K562 (cell line): Measurements from ENCODE around the gene SPEF1. TPM values are rescaled to one million over a fixed set of nuclear protein-coding genes. Genes with fewer than 3 reads are reported as not detected.

Experiments
- ATAC-seq: fragments of 200-7000 bp; cut with Tn5 transposase; 3 replicates; pipeline ENCODE4 v1.9.1; 2020; ENCODE audit warnings: moderate library complexity
- BruUV-seq: library from RNA; stranded (reverse); fragments of 400-500 nt; replicated peaks from 2 replicates; lab custom pipeline; 2021; lab: Mats Ljungman, UMichigan
- CTCF ChIA-PET: fragments of 300-600 bp; formaldehyde crosslinking; extraction: SDS; loops from one replicate; lab custom pipeline; 2021; ENCODE audit warnings: low intra/inter-chr PET ratio; lab: Yijun Ruan, JAX
- POLR2A ChIA-PET: fragments of 300-600, 350-650 bp; sonication (Branson Sonifier 250); formaldehyde crosslinking; extraction: SDS; loops from one replicate; lab custom pipeline; 2021; ENCODE audit warnings: antibody characterized with exemption, inconsistent platforms; lab: Yijun Ruan, JAX
- DNase-seq, 4 experiments: peaks; one replicate each; pipeline versions ENCODE4 v3.0.0 to v3.0.0-alpha.2; 2011 to 2018; ENCODE audit warnings: low spot score in 3 of 4, mixed read lengths in 3 of 4; ENCODE audit errors: extremely low read depth in 1 of 4
- FAIRE-seq: peaks from 2 replicates; lab custom pipeline; 2011; peaks lifted over from hg19 to GRCh38; lab: Jason Lieb, UNC
- H2AFZ ChIP-seq: 2 replicates; pipeline ENCODE4 v1.6.0; 2011; ENCODE audit warnings: low read depth, low read length, control low read depth, inconsistent platforms
- H3K27ac ChIP-seq: fragments of 200-600 bp; 3 replicates; pipeline ENCODE4 v1.8.0; 2011; ENCODE audit warnings: low read depth, mild to moderate bottlenecking, control low read depth, inconsistent platforms, low read length, moderate library complexity, mixed read lengths; ENCODE audit errors: extremely low read depth
- H3K27me3 ChIP-seq, 2 experiments: fragments of 300-600 bp in 1 of 2; 2 replicates in 1 of 2; 3 replicates in 1 of 2; pipeline versions ENCODE4 v1.6.0 to v1.8.0; 2011; ENCODE audit warnings: inconsistent platforms in 2 of 2, low read length in 2 of 2, mild to moderate bottlenecking in 1 of 2, mixed read lengths in 1 of 2, moderate library complexity in 1 of 2; ENCODE audit not compliant: control insufficient read depth in 2 of 2, insufficient read depth in 2 of 2
- H3K36me3 ChIP-seq: fragments of 300-600 bp; 3 replicates; pipeline ENCODE4 v1.8.0; 2011; ENCODE audit warnings: mild to moderate bottlenecking, low read length, inconsistent platforms; ENCODE audit not compliant: control insufficient read depth, insufficient read depth
- H3K4me1 ChIP-seq, 2 experiments: fragments of 200-600 bp in 1 of 2; replicated peaks in 1 of 2; 2 replicates in 1 of 2; 3 replicates in 1 of 2; pipeline versions ENCODE4 v1.5.1 to v1.8.0; 2011; ENCODE audit warnings: inconsistent platforms in 2 of 2, low read length in 2 of 2, mild to moderate bottlenecking in 1 of 2, mixed read lengths in 1 of 2, moderate library complexity in 1 of 2; ENCODE audit not compliant: control insufficient read depth in 2 of 2, insufficient read depth in 2 of 2
- H3K4me2 ChIP-seq: 2 replicates; pipeline ENCODE4 v1.6.1; 2011; ENCODE audit warnings: low read length, control low read depth, inconsistent platforms, mixed read lengths; ENCODE audit not compliant: insufficient read depth
- H3K4me3 ChIP-seq: fragments of 200-600 bp; sonication (generic), shearing (Covaris generic); 2 replicates; pipeline ENCODE4 v1.5.1; 2016; ENCODE audit warnings: control low read depth, inconsistent platforms
- H3K79me2 ChIP-seq: fragments of 200-600 bp; 3 replicates; pipeline ENCODE4 v1.8.0; 2011; ENCODE audit warnings: low read length, inconsistent platforms; ENCODE audit not compliant: control insufficient read depth, insufficient read depth
- H3K9ac ChIP-seq, 2 experiments: 2 replicates each; pipeline versions ENCODE4 v1.6.0 to v1.6.1; 2011; ENCODE audit warnings: low read depth in 2 of 2, low read length in 2 of 2, control low read depth in 1 of 2, inconsistent platforms in 1 of 2, mild to moderate bottlenecking in 1 of 2, mixed read lengths in 1 of 2; ENCODE audit not compliant: insufficient read depth in 1 of 2
- H3K9me1 ChIP-seq: one replicate; pipeline ENCODE4 v1.6.0; 2011; ENCODE audit warnings: inconsistent platforms, mild to moderate bottlenecking, low read length, moderate library complexity; ENCODE audit not compliant: control insufficient read depth, insufficient read depth
- H3K9me3 ChIP-seq: replicated peaks from 2 replicates; pipeline ENCODE4 v1.5.1; 2011; ENCODE audit warnings: low read depth, low read length, inconsistent platforms; ENCODE audit not compliant: control insufficient read depth, insufficient read depth
- H4K20me1 ChIP-seq: replicated peaks from 2 replicates; pipeline ENCODE4 v1.6.1; 2011; ENCODE audit warnings: low read length, inconsistent platforms, mixed read lengths; ENCODE audit not compliant: control insufficient read depth, insufficient read depth
- ATF6 ChIP-seq: sonication (generic); formaldehyde crosslinking; IDR thresholded peaks from 2 replicates; pipeline ENCODE4 v1.4.0; 2020; ENCODE audit warnings: mild to moderate bottlenecking, missing genetic modification reagents
- BMI1 ChIP-seq: fragments of 150-350 bp; IDR thresholded peaks from 2 replicates; pipeline ENCODE4 v1.6.1; 2014; ENCODE audit warnings: low read length
- E2F5 ChIP-seq: sonication (generic); formaldehyde crosslinking; IDR thresholded peaks from 2 replicates; pipeline ENCODE4 v1.8.0; 2022; ENCODE audit warnings: mild to moderate bottlenecking, missing genetic modification reagents
- HDAC2 ChIP-seq: fragments of 450-650 bp; IDR thresholded peaks from 2 replicates; pipeline ENCODE4 v1.6.1; 2016; ENCODE audit warnings: mild to moderate bottlenecking
- ILF3 ChIP-seq: fragments of 450-650 bp; IDR thresholded peaks from 2 replicates; pipeline ENCODE4 v1.6.1; 2018; ENCODE audit warnings: antibody characterized with exemption, mild to moderate bottlenecking, moderate library complexity, borderline replicate concordance
- MAFG ChIP-seq: fragments of 450-650 bp; conservative IDR thresholded peaks from 2 replicates; pipeline ENCODE4 v1.6.1; 2016; ENCODE audit warnings: missing genetic modification characterization, missing compliant biosample characterization
- PHB ChIP-seq: fragments of 250-450 bp; sonication (Bioruptor Pico); IDR thresholded peaks from 2 replicates; pipeline ENCODE4 v1.5.0; 2021
- TCF3 ChIP-seq: sonication (generic); formaldehyde crosslinking; IDR thresholded peaks from 2 replicates; pipeline ENCODE4 v1.4.0; 2020; ENCODE audit warnings: mild to moderate bottlenecking, missing genetic modification reagents
- TFAM ChIP-seq: fragments of 250-450 bp; sonication (Bioruptor Pico); conservative IDR thresholded peaks from 2 replicates; pipeline ENCODE4 v1.5.0; 2021; ENCODE audit warnings: mild to moderate bottlenecking, moderate library complexity
- THRA ChIP-seq: fragments of 450-650 bp; IDR thresholded peaks from 2 replicates; pipeline ENCODE4 v1.6.1; 2017; ENCODE audit warnings: mild to moderate bottlenecking, moderate library complexity
- THRAP3 ChIP-seq: fragments of 450-650 bp; IDR thresholded peaks from 2 replicates; pipeline ENCODE4 v1.6.1; 2016; ENCODE audit warnings: mild to moderate bottlenecking, inconsistent platforms, borderline replicate concordance
- XRCC5 ChIP-seq: fragments of 200-400 bp; formaldehyde crosslinking; IDR thresholded peaks from 2 replicates; pipeline ENCODE4 v1.6.1; 2017; ENCODE audit warnings: low read depth, mild to moderate bottlenecking, low read length
- ZBTB2 ChIP-seq: fragments of 450-650 bp; IDR thresholded peaks from 2 replicates; pipeline ENCODE4 v1.6.1; 2016; ENCODE audit warnings: antibody characterized with exemption
- ZEB2 ChIP-seq: fragments of 450-650 bp; IDR thresholded peaks from 2 replicates; pipeline ENCODE4 v1.6.1; 2016
- WGBS: fragments of 100-300 bp; shearing (Covaris generic); methylation state at CpG from one replicate; pipeline ENCODE4 v1.1.6; 2016; ENCODE audit warnings: low coverage, mixed read lengths; ENCODE audit not compliant: insufficient coverage; ENCODE audit errors: missing lambda C conversion rate; 5-methylcytosine and 5-hydroxymethylcytosine counted together
- in situ Hi-C: fragments of 300-500 bp; cut with MboI; formaldehyde crosslinking; loops from 4 replicates; pipeline ENCODE4 v1.15.0; 2018; ENCODE audit warnings: inconsistent platforms, mixed read lengths
- intact Hi-C: fragments of 100-400 bp; cut with micrococcal nuclease; formaldehyde crosslinking; loops from 2 replicates; pipeline ENCODE4 v1.14.2; 2022
- polyA plus RNA-seq, 8 experiments: library from polyadenylated mRNA; depleted of rRNA in 4 of 8; stranded (reverse) in 5 of 8; unstranded in 3 of 8; fragments of >200 nt; fragmentation: Nextera tagmentation in 2 of 8; fragmentation: Illumina TruSeq in 1 of 8; extraction: Ambion mirVana in 2 of 8; extraction: Trizol in 1 of 8; gene quantifications; 2 replicates each; pipeline versions ENCODE4 v1.2.1 to v1.2.3, GENCODE V29; 2011 to 2014; ENCODE audit warnings: inconsistent platforms in 1 of 8, missing spikeins in 1 of 8
- total RNA-seq, 7 experiments: library from RNA; depleted of rRNA in 6 of 7; stranded (reverse); fragments of >200 nt in 6 of 7; fragmentation: Illumina TruSeq in 2 of 7; extraction: Trizol in 2 of 7; gene quantifications; 2 replicates each; pipeline versions ENCODE4 v1.2.1 to v1.2.3, GENCODE V29; 2011 to 2021; ENCODE audit warnings: low replicate concordance in 1 of 7

The SPEF1 gene
- total and polyA plus RNA-seq, 9 of the 15 experiments (the other 6 are each of a cell fraction or from before 2014, with no cell fraction given), result not detected

- no peak overlapping the region for H3K9ac ChIP-seq
- FAIRE-seq, result no peak
- H3K36me3 ChIP-seq, result no peaks in the 10 kb centered on the region
- H3K27me3 ChIP-seq, result peaks cover 4 to 34% of the 10 kb centered on the region in 2 experiments; a peak in 3 of 5 replicates
- peaks cover 8 to 13% of the 10 kb centered on the region in 2 experiments; a peak in 4 of 5 replicates for H3K4me1 ChIP-seq
- H3K9me3 ChIP-seq, result no peaks in the 10 kb centered on the region
- no peak overlapping the region for H3K4me3 ChIP-seq
- 23% methylated on average over 12 of the region's 12 CpGs for WGBS
- intact Hi-C loops (no loop called here), in situ Hi-C loops (no loop called here)
- ATAC-seq, result no peak
- H2AFZ ChIP-seq, result no peak overlapping the region
- no peaks in the 10 kb centered on the region for H4K20me1 ChIP-seq
- ChIA-PET CTCF (no interaction called here), POLR2A (no interaction called here)
- no peak overlapping the region for H3K27ac ChIP-seq
- no peak for DNase-seq
- no peak overlapping the region for H3K4me2 ChIP-seq
- no peaks in the 10 kb centered on the region for H3K9me1 ChIP-seq
- no peaks in the 10 kb centered on the region for H3K79me2 ChIP-seq
- BruUV-seq, result no TSS peak
- TF ChIP-seq ILF3 (no peak), BMI1 (no peak), TFAM (CRISPR knock-in tag) (no peak), MAFG (tag) (no peak), ZBTB2 (no peak), E2F5 (no peak), XRCC5 (no peak), ZEB2 (no peak), TCF3 (CRISPR knock-in tag) (no peak), THRAP3 (no peak), ATF6 (CRISPR knock-in tag) (no peak), THRA (no peak), HDAC2 (no peak), PHB (CRISPR knock-in tag) (no peak)
These were observed 50.2 kb downstream of the SPEF1 start for GRCh38 chr20:3730803-3731672.
